MM.1S (cell line): ENCODE data around the gene DDX4.

ENCODE experiments used
- DNase-seq: peaks from one replicate; pipeline ENCODE4 v3.0.0-alpha.2; 2015
- H2AFZ ChIP-seq: fragments of 300-600 bp; sonication (generic); 2 replicates; pipeline ENCODE4 v1.6.0; 2016; ENCODE audit warnings: antibody characterized with exemption, low read length
- H3F3A ChIP-seq: fragments of 300-600 bp; sonication (generic); 2 replicates; pipeline ENCODE4 v1.6.1; 2016; ENCODE audit warnings: mild to moderate bottlenecking, antibody characterized with exemption, low read length, moderate library complexity, mixed read lengths; ENCODE audit not compliant: insufficient read depth
- H3K27ac ChIP-seq: fragments of 300-600 bp; sonication (generic); 2 replicates; pipeline ENCODE4 v1.5.1; 2016; ENCODE audit warnings: mild to moderate bottlenecking, low read length
- H3K27me3 ChIP-seq: fragments of 300-600 bp; sonication (generic); replicated peaks from 2 replicates; pipeline ENCODE4 v1.6.0; 2016; ENCODE audit warnings: low read length; ENCODE audit not compliant: insufficient read depth
- H3K36me3 ChIP-seq: fragments of 300-600 bp; sonication (generic); replicated peaks from 2 replicates; pipeline ENCODE4 v1.6.1; 2016; ENCODE audit warnings: mild to moderate bottlenecking, low read length, mixed read lengths; ENCODE audit not compliant: insufficient read depth
- H3K4me1 ChIP-seq: fragments of 300-600 bp; sonication (generic); 2 replicates; pipeline ENCODE4 v1.6.1; 2016; ENCODE audit warnings: low read length, mixed read lengths
- H3K4me2 ChIP-seq: fragments of 300-600 bp; sonication (generic); 2 replicates; pipeline ENCODE4 v1.6.0; 2016; ENCODE audit warnings: low read depth, low read length
- H3K4me3 ChIP-seq: fragments of 300-600 bp; sonication (generic); 2 replicates; pipeline ENCODE4 v1.5.1; 2016; ENCODE audit warnings: low read length, mixed read lengths
- H3K79me2 ChIP-seq: fragments of 300-600 bp; sonication (generic); 2 replicates; pipeline ENCODE4 v1.6.1; 2016; ENCODE audit warnings: mixed run types, low read length, mixed read lengths
- H3K9ac ChIP-seq: fragments of 300-600 bp; sonication (generic); 2 replicates; pipeline ENCODE4 v1.6.1; 2016; ENCODE audit warnings: low read length, mixed read lengths
- H3K9me2 ChIP-seq: fragments of 300-600 bp; sonication (generic); replicated peaks from 2 replicates; pipeline ENCODE4 v1.6.1; 2016; ENCODE audit warnings: mild to moderate bottlenecking, low read length, mixed read lengths; ENCODE audit not compliant: insufficient read depth
- H3K9me3 ChIP-seq: fragments of 300-600 bp; sonication (generic); replicated peaks from 2 replicates; pipeline ENCODE4 v1.6.1; 2016; ENCODE audit warnings: mild to moderate bottlenecking, low read length, mixed read lengths; ENCODE audit not compliant: insufficient read depth
- H4K20me1 ChIP-seq: fragments of 300-600 bp; sonication (generic); 2 replicates; pipeline ENCODE4 v1.6.1; 2016; ENCODE audit warnings: mild to moderate bottlenecking, low read length, moderate library complexity, mixed read lengths; ENCODE audit not compliant: insufficient read depth
- EZH2 ChIP-seq: fragments of 300-600 bp; sonication (generic); optimal IDR thresholded peaks from 2 replicates; pipeline ENCODE3; 2017; ENCODE audit warnings: low read depth, mild to moderate bottlenecking, antibody characterized with exemption, low read length, mixed read lengths
- EZH2phosphoT487 ChIP-seq: fragments of 300-600 bp; sonication (generic); IDR thresholded peaks from 2 replicates; pipeline ENCODE4 v1.6.1; 2018; ENCODE audit warnings: antibody characterized with exemption, low read length
- TF ChIP-seq, protein P1 (sequence below): fragments of 300-600 bp; sonication (generic); IDR thresholded peaks from 2 replicates; pipeline ENCODE4 v1.5.1; 2016; ENCODE audit warnings: antibody characterized with exemption, low read length, mixed read lengths

Gene DDX4

DNA sequence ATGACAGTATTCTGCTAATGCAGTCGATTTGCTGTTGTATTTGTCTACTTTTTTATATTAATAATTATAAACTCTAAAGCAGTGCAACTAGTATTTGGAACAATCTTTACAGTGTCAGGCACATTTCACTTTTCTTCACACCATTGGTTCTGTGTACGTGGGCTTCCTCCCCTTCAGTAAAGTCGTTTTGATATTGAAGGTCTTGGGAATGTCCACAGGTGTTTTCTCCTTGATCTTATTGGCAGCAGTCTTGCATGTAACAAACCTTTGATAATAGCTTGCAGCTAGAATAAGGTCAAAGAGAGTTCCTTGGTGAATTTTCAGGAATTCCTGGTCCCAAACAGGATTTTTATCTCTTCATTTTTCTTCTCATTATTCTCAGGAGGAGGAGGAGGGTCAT, 12.2 kb downstream of the DDX4 start:
- H3K9me2 ChIP-seq: no peaks in the 10 kb centered on the region
- H3K27me3 ChIP-seq: no peaks in the 10 kb centered on the region
- no peak overlapping the region for H2AFZ ChIP-seq
- H3K4me2 ChIP-seq: no peak overlapping the region
- no peaks in the 10 kb centered on the region for H3K79me2 ChIP-seq
- no peaks in the 10 kb centered on the region for H3K4me1 ChIP-seq
- H4K20me1 ChIP-seq: no peaks in the 10 kb centered on the region
- no peak overlapping the region for H3K27ac ChIP-seq
- H3K9me3 ChIP-seq: no peaks in the 10 kb centered on the region
- no peaks in the 10 kb centered on the region for H3K36me3 ChIP-seq
- no peak overlapping the region for H3K9ac ChIP-seq
- DNase-seq: no peak
- no peak overlapping the region for H3K4me3 ChIP-seq
- TF ChIP-seq, protein P1, sequence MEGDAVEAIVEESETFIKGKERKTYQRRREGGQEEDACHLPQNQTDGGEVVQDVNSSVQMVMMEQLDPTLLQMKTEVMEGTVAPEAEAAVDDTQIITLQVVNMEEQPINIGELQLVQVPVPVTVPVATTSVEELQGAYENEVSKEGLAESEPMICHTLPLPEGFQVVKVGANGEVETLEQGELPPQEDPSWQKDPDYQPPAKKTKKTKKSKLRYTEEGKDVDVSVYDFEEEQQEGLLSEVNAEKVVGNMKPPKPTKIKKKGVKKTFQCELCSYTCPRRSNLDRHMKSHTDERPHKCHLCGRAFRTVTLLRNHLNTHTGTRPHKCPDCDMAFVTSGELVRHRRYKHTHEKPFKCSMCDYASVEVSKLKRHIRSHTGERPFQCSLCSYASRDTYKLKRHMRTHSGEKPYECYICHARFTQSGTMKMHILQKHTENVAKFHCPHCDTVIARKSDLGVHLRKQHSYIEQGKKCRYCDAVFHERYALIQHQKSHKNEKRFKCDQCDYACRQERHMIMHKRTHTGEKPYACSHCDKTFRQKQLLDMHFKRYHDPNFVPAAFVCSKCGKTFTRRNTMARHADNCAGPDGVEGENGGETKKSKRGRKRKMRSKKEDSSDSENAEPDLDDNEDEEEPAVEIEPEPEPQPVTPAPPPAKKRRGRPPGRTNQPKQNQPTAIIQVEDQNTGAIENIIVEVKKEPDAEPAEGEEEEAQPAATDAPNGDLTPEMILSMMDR: no peak
- TF ChIP-seq EZH2 (no peak), EZH2phosphoT487 (no peak)
- H3F3A ChIP-seq: no peaks in the 10 kb centered on the region

DNA sequence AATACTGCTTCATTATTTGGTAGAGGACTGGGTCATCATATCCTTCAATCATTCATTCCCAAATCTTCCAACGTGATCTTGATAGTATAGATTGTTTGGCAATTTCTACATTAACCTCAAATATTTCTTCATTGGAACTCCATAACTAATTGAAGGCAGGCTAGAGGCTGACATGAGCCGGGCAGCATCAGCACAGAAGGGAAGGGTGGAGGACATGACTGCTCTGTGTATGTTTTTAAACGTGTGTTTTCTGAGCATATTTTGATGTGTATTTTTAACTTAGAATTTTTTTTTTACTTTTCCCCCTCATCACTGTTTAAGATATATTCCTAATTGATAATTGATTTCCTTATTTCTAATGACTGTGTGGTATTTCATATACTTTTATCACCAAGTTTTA, 12.6 kb downstream of the DDX4 start:
- no peaks in the 10 kb centered on the region for H3K4me1 ChIP-seq
- H3K79me2 ChIP-seq: no peaks in the 10 kb centered on the region
- H3K27me3 ChIP-seq: no peaks in the 10 kb centered on the region
- H3K9me2 ChIP-seq: no peaks in the 10 kb centered on the region
- H3K4me2 ChIP-seq: no peak overlapping the region
- TF ChIP-seq EZH2phosphoT487 (no peak), EZH2 (no peak)
- TF ChIP-seq, protein P1: no peak
- no peak overlapping the region for H3K4me3 ChIP-seq
- no peak for DNase-seq
- H3K9ac ChIP-seq: no peak overlapping the region
- no peaks in the 10 kb centered on the region for H3K36me3 ChIP-seq
- H3K27ac ChIP-seq: no peak overlapping the region
- no peak overlapping the region for H2AFZ ChIP-seq
- H3K9me3 ChIP-seq: no peaks in the 10 kb centered on the region
- no peaks in the 10 kb centered on the region for H3F3A ChIP-seq
- no peaks in the 10 kb centered on the region for H4K20me1 ChIP-seq

DNA sequence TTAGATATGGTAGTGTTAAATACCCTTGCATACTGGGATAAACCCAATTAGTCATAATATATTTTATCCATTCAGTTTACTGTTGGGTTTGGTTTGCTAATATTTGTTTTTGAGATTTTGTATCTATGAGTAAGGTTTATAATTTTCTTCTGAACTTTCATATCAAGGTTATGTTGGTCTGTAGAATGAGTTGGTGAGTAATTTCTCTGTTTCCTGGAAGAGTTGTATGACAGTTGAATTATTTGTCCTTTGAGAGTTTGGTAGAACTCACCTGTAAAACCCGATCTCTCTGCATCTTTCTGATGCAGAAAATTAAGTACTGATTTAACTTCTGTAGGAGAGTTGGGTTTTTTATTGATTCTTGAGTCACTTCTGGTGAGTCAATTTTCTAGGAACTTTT, 20.4 kb downstream of the DDX4 start:
- no peaks in the 10 kb centered on the region for H3K9me2 ChIP-seq
- H3K9me3 ChIP-seq: no peaks in the 10 kb centered on the region
- no peak overlapping the region for H3K9ac ChIP-seq
- no peaks in the 10 kb centered on the region for H3K79me2 ChIP-seq
- H3K36me3 ChIP-seq: no peaks in the 10 kb centered on the region
- TF ChIP-seq, protein P1: no peak
- no peak for TF ChIP-seq EZH2phosphoT487
- no peak for TF ChIP-seq EZH2
- no peaks in the 10 kb centered on the region for H3F3A ChIP-seq
- no peaks in the 10 kb centered on the region for H4K20me1 ChIP-seq
- no peak overlapping the region for H3K4me2 ChIP-seq
- H3K4me1 ChIP-seq: no peaks in the 10 kb centered on the region
- H3K4me3 ChIP-seq: no peak overlapping the region
- DNase-seq: no peak
- H3K27me3 ChIP-seq: no peaks in the 10 kb centered on the region
- no peak overlapping the region for H3K27ac ChIP-seq
- H2AFZ ChIP-seq: no peak overlapping the region
